Hepatocyte (in vitro differentiated cells): ENCODE measurements around the gene TXNRD1.

ENCODE experiments used
- CTCF ChIP-seq: fragments of 200-600 bp; sonication (generic); IDR thresholded peaks from 2 replicates; pipeline ENCODE4 v1.5.1; 2016; ENCODE audit warnings: antibody characterized with exemption, mild to moderate bottlenecking; ENCODE audit not compliant: poor library complexity
- EZH2 ChIP-seq: fragments of 200-600 bp; sonication (generic); IDR thresholded peaks from 2 replicates; pipeline ENCODE4 v1.6.1; 2016; ENCODE audit warnings: antibody characterized with exemption, mild to moderate bottlenecking, borderline replicate concordance

DNA sequence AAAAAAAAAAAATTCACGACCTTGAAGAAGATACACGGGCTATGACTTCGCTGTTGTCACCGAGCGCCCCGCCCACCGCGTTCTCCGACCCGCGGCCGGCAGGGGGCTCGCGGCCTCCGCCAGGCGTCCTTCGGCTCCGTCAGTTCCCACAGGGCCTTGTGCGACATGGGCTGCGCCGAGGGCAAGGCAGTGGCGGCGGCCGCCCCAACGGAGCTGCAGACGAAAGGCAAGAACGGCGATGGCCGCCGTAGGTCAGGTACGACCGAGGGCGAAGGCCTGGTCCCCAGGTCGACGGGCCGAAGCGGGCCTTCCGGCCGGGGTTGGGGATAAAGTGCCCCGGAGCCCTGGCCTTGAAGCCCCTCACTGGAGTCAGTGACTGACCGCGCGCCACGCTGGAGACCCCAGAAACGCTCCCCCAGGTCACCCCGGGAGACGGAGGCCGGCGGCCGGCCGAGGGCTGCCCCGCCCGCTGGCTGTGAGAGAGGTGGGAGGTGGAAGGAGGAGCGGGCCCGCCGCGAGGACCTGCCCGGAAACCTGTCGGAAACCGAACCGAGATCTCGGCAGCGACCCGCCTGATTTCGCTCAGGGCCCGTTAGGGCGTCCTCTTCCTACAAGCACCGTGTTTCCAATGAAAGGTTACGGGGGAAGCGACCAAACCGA is at the start of gene TXNRD1:
- TF ChIP-seq CTCF (peak; percentile 94), EZH2 (no peak)
